Thyroid gland (tissue), 4 donors: Measurements from ENCODE around the gene LCN2. TPM values are rescaled to one million over a fixed set of nuclear protein-coding genes. Genes with fewer than 3 reads are reported as not detected.

Experiments
- DNase-seq, 2 donors: peaks; one replicate each; pipeline ENCODE4 v3.0.0-alpha.2; 2019
- H3K27ac ChIP-seq, 3 donors: fragments of 200-600 bp; sonication (generic); 1 replicate in 2 of 3; 2 replicates in 1 of 3; pipeline ENCODE4 v1.5.1; 2016 to 2019; ENCODE audit warnings: mild to moderate bottlenecking in 1 of 3, moderate library complexity in 1 of 3
- H3K27me3 ChIP-seq: fragments of 200-600 bp; sonication (generic); one replicate; pipeline ENCODE4 v1.5.1; 2019
- H3K36me3 ChIP-seq, 2 donors: fragments of 200-600 bp; sonication (generic); one replicate each; pipeline ENCODE4 v1.5.1; 2016 to 2019
- H3K4me1 ChIP-seq, 2 donors: fragments of 200-600 bp; sonication (generic); one replicate each; pipeline ENCODE4 v1.5.1; 2017 to 2019
- H3K4me3 ChIP-seq, 3 donors: fragments of 200-600 bp; sonication (generic); replicated peaks in 1 of 3; 1 replicate in 2 of 3; 2 replicates in 1 of 3; pipeline ENCODE4 v1.5.1; 2016; ENCODE audit warnings: mild to moderate bottlenecking in 1 of 3
- H3K9me3 ChIP-seq: fragments of 200-600 bp; sonication (generic); one replicate; pipeline ENCODE4 v1.5.1; 2017
- POLR2A ChIP-seq, 2 donors: fragments of 450-650 bp; IDR thresholded peaks; one replicate each; pipeline ENCODE4 v1.6.1; 2017; ENCODE audit warnings: antibody characterized with exemption in 2 of 2, mild to moderate bottlenecking in 2 of 2, moderate library complexity in 1 of 2
- WGBS, 2 donors: methylation state at CpG; one replicate each; pipeline ENCODE4 v1.1.5; 2017; 5-methylcytosine and 5-hydroxymethylcytosine counted together
- intact Hi-C: fragments of 100-400 bp; cut with DNase I; formaldehyde crosslinking; loops from one replicate; pipeline ENCODE4 v1.15.1; 2023
- total RNA-seq, 4 donors: library from RNA; depleted of rRNA; stranded (reverse); fragments of >200 nt; gene quantifications; one replicate each; pipeline ENCODE4 v1.2.3, GENCODE V29; 2016
- TF ChIP-seq, protein P1 (sequence below), 6 experiments: fragments of 200-600 bp in 3 of 6; fragments of 450-650 bp in 3 of 6; sonication (generic) in 3 of 6; IDR thresholded peaks; one replicate each; pipeline ENCODE4 v1.5.1; 2016 to 2019; ENCODE audit warnings: antibody characterized with exemption in 6 of 6, mild to moderate bottlenecking in 2 of 6, inconsistent platforms in 1 of 6, moderate library complexity in 1 of 6

LCN2 gene
- total RNA-seq, 4 donors from 2014 or later: 0.45 to 10.6 (median 2.5) TPM

- WGBS, 2 donors: 87 to 91% methylated on average over 13 of the region's 13 CpGs
- Histone ChIP-seq H3K27me3 (peaks cover 7% of the 10 kb centered on the region), H3K9me3 (no peaks in the 10 kb centered on the region), H3K27ac (no peak overlapping the region), H3K4me1 (peaks cover 0 to 12% of the 10 kb centered on the region in 2 donors), H3K4me3 (no peak overlapping the region), H3K36me3 (no peaks in the 10 kb centered on the region)
- no peak for TF ChIP-seq POLR2A (IDR thresholded peaks at IDR 0.05)
- TF ChIP-seq, protein P1, sequence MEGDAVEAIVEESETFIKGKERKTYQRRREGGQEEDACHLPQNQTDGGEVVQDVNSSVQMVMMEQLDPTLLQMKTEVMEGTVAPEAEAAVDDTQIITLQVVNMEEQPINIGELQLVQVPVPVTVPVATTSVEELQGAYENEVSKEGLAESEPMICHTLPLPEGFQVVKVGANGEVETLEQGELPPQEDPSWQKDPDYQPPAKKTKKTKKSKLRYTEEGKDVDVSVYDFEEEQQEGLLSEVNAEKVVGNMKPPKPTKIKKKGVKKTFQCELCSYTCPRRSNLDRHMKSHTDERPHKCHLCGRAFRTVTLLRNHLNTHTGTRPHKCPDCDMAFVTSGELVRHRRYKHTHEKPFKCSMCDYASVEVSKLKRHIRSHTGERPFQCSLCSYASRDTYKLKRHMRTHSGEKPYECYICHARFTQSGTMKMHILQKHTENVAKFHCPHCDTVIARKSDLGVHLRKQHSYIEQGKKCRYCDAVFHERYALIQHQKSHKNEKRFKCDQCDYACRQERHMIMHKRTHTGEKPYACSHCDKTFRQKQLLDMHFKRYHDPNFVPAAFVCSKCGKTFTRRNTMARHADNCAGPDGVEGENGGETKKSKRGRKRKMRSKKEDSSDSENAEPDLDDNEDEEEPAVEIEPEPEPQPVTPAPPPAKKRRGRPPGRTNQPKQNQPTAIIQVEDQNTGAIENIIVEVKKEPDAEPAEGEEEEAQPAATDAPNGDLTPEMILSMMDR (IDR thresholded peaks at IDR 0.05): no peak
- DNase-seq: no peak
- intact Hi-C loops: no loop called here
These were observed 52.5 kb downstream of the LCN2 start for GRCh38 chr9:128201441-128202369.

DNA sequence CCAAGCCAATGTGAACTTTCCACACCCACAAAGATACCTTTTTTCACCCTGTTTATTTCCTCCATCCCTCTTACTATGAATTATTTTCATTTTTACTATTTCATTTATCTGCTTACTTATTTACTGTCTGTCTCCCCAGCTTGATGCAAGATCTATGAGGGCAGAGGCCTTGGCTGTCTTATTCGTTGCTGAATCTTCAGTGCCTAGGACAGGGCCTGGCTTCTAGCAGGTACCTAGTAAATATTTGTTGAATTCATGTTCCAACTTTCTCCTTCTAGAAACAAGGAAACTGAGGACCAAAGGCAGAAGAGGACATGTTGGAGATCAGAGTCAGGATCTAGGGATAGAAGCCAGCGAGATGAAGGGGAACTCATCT is 53.4 kb downstream of the LCN2 start:
- 21 to 24% methylated on average over 2 of the region's 2 CpGs for WGBS, 2 donors
- H3K36me3 ChIP-seq: no peaks in the 10 kb centered on the region
- TF ChIP-seq, protein P1 (IDR thresholded peaks at IDR 0.05): no peak
- no peak for TF ChIP-seq POLR2A (IDR thresholded peaks at IDR 0.05)
- intact Hi-C loops: no loop called here
- no peak overlapping the region for H3K4me3 ChIP-seq
- H3K9me3 ChIP-seq: no peaks in the 10 kb centered on the region
- H3K27me3 ChIP-seq: peaks cover 7% of the 10 kb centered on the region
- no peak for DNase-seq
- peaks cover 0 to 12% of the 10 kb centered on the region in 2 donors for H3K4me1 ChIP-seq
- no peak overlapping the region for H3K27ac ChIP-seq

Other genes with a start within 250 kb of the LCN2 start
- 100 to 1,000 TPM in 1 of 4 donors, 10 to 100 TPM in 3; 39.2 to 124 (median 50.8) TPM for gene ST6GALNAC6, start 249.8 kb upstream of the LCN2 start, total RNA-seq
- 10 to 100 TPM in 3 of 4 donors, 1 to 10 TPM in 1; 8.9 to 27.4 (median 19.1) TPM for gene ST6GALNAC4, start 232.4 kb upstream of the LCN2 start, total RNA-seq
- 1 to 10 TPM in 3 of 4 donors, not detected in 1; 1.0 to 5.2 (median 1.6) TPM for gene PIP5KL1, start 218.7 kb upstream of the LCN2 start, total RNA-seq
- 10 to 100 TPM; 17.3 to 43.3 (median 35.5) TPM for gene DPM2, start 211.6 kb upstream of the LCN2 start, total RNA-seq
- 10 to 100 TPM; 18.3 to 34.7 (median 24.9) TPM for gene EEIG1, start 168.5 kb upstream of the LCN2 start, total RNA-seq
- 10 to 100 TPM in 2 of 4 donors, 1 to 10 TPM in 2; 5.3 to 17.2 (median 9.4) TPM for gene NAIF1, start 82.1 kb upstream of the LCN2 start, total RNA-seq
- gene SLC25A25, start 81.2 kb upstream of the LCN2 start, total RNA-seq: 10 to 100 TPM; 21.9 to 42.0 (median 30.8) TPM
- gene PTGES2, start 21.7 kb upstream of the LCN2 start, total RNA-seq: 100 to 1,000 TPM in 1 of 4 donors, 10 to 100 TPM in 3; 80.0 to 112 (median 88.4) TPM
- 100 to 1,000 TPM in 3 of 4 donors, 10 to 100 TPM in 1; 98.1 to 204 (median 172) TPM for gene BBLN, start 10.8 kb downstream of the LCN2 start, total RNA-seq
- gene CIZ1, start 42.1 kb downstream of the LCN2 start, total RNA-seq: 10 to 100 TPM; 47.8 to 58.5 (median 52.7) TPM
- 1 to 10 TPM; 4.7 to 9.2 (median 5.4) TPM for gene DNM1, start 53.9 kb downstream of the LCN2 start, total RNA-seq
- 100 to 1,000 TPM in 3 of 4 donors, 10 to 100 TPM in 1; 94.6 to 140 (median 118) TPM for gene GOLGA2, start 126.6 kb downstream of the LCN2 start, total RNA-seq
- gene SWI5, start 126.8 kb downstream of the LCN2 start, total RNA-seq: 10 to 100 TPM; 18.5 to 50.2 (median 49.2) TPM
- gene TRUB2, start 173.0 kb downstream of the LCN2 start, total RNA-seq: 10 to 100 TPM in 3 of 4 donors, 1 to 10 TPM in 1; 8.3 to 19.2 (median 16.6) TPM
- 100 to 1,000 TPM in 3 of 4 donors, 10 to 100 TPM in 1; 71.8 to 137 (median 108) TPM for gene COQ4, start 173.4 kb downstream of the LCN2 start, total RNA-seq
- gene SLC27A4, start 191.1 kb downstream of the LCN2 start, total RNA-seq: 10 to 100 TPM; 15.9 to 38.4 (median 30.4) TPM
- 10 to 100 TPM; 24.3 to 39.4 (median 31.2) TPM for gene URM1, start 221.9 kb downstream of the LCN2 start, total RNA-seq